Stimulated activated CD8-positive, alpha-beta memory T cell treated with anti-CD3 and anti-CD28 coated beads, Interleukin-4, amount 100 ng/mL, for 48 hours (primary cell): Measurements from ENCODE around the gene MBTD1.
"Not testable (repeated sequence)": the region's sequence is repeated elsewhere in the genome, so short reads cannot be mapped to it uniquely, and the experiment has no call there.

ENCODE experiments used
- DNase-seq: peaks from one replicate; pipeline ENCODE4 v3.0.0-alpha.2; 2020

The MBTD1 gene

DNA sequence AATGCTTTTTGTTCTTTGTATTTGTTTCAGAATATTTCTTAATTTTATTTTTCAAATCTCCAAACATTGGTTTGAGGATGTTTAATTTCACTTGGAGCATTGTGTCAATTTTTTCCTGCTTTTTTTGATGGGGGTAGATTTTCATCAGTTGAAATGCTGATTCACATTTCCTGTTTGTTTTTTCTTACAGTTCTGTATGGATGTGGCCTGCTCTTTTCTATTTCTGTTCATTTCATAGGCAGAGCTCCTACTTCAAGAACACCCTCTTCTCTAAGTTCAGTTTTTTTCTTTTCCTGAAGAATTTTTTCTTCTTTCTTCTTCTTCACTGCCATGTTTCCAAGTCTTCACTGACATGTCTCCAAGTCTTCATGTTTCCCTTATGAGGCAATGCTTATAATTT is 8.8 kb downstream of the MBTD1 start:
- no peak for DNase-seq

DNA sequence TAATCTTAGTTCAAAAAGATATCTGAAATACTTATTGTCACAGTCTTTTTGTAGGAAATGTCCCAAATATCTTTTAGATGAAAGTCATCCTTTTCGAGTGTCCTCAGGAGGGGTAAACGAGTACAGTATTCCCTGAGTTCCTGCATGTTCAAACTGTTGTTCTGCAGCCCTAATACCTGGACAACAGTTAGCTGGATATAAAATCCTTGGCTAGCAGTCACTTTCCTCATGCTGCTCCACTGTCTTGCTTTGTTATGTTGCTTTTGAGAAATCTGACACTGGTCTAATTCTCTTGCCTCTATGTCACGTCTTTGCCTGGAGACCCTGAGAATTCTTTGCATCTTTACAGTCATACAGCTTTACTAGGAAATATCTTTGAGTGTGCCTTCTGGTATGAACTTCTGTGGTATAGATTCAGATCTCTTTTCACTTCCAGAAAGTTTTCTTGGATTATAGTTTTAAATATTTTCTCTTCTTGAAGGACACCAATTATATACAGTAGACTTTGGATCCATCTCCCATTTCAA is 9.5 kb downstream of the MBTD1 start:
- no peak for DNase-seq

DNA sequence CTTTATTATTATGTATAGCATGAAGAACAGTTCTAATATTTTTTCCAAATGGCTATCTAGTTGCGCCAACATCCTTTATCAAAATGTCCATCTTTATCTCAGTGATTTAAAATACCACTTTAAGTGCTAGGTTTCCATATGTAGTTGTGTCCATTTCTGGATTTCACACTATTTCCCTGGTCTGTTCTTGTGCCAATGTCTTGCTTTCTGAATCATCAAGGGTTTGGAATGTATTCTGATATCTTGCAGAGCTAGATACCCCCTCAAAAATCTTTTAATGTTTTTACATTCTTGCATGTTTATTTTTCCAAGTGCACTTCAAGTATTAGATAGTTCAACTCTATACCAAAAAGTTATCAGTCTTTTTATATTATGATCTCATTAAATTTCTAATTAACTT is 14.3 kb downstream of the MBTD1 start:
- no peak for DNase-seq

DNA sequence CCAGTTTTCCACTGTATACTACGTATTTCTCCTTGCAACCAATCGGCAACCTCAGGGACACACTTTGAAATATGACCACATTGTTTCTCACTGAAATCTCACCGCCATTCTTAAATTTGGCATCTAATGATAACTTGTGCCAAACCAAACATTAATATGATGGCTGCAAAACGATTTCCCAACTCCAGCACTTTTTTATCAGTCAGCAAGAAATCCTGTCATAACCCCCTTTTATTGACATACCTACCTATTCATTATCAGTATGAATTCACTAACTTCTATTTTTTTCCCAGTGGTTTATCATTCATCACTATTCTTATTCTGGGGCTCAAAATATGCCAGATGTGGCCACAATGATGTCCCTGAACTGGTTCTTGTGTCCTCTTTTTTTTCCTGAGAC is 15.8 kb downstream of the MBTD1 start:
- DNase-seq, result no peak

DNA sequence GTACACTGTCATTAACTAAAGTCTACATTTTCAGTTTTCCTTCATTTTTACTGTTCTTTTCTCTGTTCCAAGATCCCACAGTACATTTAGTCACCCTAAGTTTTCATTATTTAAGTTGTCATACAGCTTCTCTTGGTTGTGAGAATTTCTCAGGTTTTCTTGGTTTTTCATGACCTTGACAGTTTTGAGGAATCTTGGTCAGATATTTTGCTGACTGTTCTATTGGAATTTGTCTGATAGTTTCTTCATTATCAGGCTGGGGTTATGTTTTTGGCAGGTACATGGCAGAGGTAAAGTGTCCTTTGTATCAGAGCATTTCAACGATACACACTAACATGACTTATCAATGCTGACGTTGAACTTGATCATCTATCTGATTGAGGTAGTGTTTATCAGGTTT is 19.6 kb downstream of the MBTD1 start:
- no peak for DNase-seq

DNA sequence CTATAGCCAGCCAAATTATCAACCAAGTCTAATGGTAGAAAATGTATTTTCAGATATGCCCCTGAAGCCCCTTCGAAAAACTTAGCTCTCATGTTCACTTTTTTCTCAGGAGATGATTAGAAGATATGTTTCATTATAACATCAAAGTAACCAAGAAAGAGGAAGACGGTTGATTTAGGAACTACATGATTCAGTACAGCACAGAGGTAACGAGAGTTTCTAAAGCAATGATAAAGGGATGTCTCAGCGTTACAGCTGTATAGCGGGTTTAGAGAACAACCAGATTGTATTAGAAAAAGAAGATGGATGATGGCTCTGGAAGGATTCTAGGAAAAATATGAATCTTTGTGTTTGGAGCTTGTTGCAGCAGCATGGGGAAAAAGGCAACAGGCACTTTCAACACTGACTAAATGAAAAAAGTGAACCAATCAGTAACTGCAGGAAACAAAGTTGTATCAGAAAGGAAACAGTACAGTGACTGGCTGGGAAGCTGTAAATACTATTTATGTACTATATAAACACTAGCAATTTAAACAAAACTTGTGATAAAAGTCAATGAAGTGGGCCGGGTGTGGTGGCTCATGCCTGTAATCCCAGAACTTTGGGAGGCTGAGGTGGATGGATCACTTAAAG is 21.5 kb downstream of the MBTD1 start:
- DNase-seq, result no peak

DNA sequence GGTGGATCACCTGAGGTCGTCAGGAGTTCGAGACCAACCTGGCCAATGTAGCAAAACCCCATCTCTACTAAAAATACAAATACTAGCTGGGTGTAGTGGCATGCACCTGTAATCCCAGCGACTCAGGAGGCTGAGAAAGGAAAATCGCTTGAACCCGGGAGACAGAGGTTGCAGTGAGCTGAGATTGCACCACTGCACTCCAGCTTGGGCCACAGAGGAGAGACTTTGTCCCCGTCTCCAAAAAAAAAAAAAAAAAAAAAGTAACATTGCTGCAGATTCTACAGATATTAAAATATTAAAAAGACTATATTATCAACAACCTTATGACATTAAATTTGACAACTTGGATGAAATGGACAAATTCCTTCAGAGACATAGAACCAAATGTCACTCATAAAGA is 25.7 kb downstream of the MBTD1 start:
- DNase-seq, result no peak

DNA sequence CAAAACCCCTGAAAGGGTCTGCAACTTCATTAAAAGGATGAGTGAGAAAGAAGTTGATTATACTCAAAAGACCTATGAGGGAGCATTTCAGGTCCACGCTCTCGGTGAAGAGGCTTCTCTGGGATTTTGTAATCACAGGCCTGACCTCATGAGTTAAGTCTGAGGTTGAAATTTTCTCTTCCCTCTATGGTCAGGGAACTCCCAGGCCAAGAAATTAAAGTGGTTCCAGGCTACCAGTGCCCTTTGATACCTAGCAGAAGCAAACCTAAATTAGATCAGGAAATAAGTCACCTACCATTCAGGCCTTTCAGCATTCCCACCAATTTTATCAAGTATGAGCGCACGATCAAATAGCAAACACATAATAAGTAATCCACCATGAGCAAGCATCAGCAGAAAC is 27.9 kb downstream of the MBTD1 start:
- no peak for DNase-seq

DNA sequence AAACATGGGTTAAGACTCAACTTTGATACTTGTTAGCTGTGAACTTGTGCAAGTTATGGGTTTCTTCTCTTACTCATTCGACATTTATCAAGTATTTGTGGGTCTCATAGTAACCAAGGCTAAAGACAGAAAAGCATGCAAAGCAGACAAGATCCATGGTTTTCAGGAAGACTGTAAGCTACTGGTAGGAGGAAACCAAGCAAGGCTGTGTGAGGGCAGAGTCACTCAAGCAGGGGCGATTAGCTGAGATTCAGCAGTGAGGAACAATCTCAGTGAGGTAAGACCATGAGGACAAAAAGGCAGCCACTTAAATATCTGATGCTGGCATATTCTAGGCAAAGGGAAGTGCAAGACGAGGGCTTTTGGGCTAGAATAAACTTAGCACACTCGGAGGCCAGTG is 29.5 kb downstream of the MBTD1 start:
- no peak for DNase-seq

DNA sequence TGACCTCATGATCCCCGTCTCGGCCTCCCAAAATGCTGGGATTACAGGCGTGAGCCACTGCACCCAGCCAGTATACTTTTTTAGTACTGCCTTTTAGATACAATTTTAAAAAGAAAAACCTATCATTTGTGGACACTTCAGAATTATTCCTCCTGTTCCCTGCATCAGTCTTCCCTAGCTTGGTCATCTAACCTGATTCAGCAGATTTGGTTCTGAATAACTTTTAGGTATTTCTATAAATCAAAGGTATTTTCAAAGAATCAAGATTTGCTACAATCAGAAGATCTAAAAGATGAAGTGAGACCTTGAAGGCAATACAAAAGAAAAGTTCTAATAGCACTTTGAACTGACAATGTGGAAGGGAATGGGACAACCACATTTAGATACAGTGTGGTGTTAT is 30.0 kb downstream of the MBTD1 start:
- no peak for DNase-seq

DNA sequence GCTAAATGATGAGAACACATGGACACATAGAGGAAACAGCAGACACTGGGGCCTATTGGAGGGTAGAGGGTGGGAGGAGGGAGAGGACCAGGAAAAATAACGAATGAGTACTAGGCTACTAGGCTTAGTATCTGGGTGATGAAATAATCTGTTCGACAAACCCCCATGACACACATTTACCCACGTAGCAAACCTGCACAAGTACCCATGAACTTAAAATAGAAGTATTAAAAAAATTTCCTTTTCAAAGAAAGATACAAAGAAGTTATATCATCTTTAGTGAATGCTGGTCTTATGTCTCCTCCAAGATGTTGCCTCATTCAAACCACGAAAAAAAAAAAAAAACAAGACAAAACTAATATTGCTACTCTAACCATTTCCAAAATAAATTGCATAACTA is 31.7 kb downstream of the MBTD1 start:
- no peak for DNase-seq

DNA sequence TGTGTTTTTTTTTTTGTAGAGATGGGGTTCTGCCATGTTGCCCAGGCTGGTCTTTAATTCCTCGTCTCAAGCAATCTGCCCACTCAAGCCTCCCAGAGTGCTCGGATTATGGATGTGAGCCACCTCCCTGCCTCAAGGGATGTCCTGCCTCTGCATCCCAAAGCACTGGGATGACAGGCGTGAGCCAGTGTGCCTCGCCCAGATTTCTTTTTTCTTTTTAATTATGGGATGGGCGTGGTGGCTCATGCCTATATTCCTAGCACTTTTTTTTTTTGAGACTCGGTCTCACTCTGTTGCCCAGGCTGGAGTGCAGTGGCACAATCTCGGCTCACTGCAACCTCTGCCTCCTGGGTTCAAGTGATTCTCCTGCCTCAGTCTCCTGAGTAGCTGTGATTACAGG is 34.3 kb downstream of the MBTD1 start:
- not testable (repeated sequence) for DNase-seq

DNA sequence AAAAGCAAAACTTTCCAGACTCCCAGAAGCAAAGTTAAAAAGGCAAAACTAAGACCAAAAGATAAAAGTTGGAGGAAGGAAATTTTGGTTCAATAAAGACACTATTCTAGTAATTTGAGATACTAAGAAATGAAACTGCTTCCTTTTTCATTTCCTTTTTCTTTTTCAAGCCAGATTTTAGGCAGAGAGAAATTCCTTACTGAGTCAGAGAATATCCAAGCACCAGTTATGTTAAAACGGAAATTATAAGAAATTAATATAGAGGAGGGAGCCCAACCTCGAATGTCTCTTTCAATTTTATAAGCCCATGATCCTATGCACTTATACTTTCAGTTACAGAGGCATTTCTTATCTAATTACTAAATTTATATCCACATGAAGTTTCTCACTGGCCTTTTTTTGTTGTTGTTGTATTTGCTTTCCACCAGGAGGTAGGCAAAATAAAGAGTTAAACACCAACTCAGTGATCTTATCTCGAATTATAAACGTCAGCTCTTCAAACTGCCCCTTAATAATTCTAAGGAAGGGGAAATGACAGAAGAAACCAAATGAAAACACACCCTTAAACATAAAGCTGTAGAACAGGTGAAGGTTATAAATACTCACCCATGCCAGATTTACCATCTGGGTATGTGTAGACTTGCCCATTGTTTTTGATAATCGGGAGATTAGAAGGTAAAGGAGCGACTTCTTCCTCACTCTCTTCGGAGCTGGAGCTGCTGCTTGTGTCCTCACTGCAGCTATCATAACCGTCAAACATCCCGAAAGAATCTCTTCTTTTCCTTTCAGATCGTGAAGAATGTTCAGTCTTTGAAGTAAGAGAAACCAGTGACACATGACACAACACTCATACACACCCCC is 35.2 kb downstream of the MBTD1 start:
- DNase-seq, result no peak

DNA sequence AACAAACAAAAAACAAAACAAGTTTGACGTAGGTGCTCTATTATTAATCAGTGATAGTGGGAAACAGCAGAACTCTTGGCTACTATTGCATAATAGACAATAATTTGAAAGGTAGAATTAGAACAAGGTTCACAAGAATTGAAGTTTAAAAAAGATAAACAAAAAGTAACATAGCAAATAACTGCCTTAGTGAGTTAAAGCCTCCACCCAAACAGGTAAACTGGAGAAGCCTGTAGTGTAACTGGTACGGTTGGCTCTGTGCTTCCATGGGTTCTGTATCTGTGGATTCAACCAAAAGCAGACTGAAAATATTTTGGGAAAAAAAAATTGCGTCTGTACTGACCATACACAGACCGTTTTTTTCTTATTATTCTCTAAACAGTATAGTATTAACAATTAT is 38.5 kb downstream of the MBTD1 start:
- DNase-seq, result no peak

DNA sequence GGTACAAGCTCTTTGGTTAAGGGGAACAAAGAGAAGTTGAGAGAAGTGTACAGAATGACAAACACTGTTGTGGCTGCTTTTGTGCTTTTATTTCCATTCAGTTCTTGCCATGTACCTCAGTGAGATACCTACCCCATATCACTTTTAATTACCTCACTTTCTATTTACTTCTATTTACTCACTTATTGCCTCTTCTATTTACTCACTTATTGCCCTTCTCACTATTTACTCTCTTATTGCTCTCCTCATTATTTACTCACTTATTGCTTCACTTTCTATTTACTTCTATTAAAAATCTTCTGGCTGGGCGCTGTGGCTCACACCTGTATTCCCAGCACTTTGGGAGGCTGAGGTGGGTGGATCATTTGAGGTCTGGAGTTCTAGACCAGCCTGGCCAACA is 41.9 kb downstream of the MBTD1 start:
- DNase-seq, result no peak

DNA sequence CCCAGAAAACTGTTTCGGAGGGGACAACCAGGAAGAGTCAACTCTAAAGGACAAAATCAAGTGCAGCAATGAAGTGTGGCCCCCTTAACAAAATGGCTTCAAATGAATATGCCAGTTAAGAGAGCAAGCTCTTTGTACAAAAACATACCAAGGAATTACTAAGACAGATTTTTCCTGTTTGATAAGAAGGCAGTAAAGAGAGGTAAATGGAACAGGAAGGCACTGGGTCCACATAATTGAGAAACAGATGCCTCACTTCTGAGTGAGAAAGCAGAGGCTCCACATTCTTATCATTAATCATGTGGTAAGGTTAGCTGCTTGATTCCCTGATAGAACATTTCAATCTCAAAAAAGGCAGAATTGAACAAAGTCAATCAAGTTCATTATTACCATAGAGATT is 44.9 kb downstream of the MBTD1 start:
- DNase-seq, result no peak

DNA sequence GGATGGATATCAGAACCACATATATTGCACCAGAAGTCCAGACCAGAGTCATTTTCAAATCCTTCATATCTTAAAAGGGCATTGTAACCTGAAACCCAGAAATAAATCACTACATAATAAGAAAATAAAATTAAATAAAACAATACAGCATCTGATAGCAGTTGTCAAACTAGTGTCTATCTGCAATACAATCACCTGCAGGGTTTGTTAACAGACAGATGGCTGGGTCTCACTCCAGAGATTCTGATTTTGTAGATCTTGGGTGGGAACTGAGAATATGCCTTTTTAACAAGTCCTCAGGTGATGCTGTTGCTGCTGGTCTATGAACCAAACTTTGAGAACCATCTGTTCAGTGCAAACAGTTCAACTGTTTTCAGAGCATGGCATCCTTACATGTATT is 56.0 kb downstream of the MBTD1 start:
- no peak for DNase-seq

DNA sequence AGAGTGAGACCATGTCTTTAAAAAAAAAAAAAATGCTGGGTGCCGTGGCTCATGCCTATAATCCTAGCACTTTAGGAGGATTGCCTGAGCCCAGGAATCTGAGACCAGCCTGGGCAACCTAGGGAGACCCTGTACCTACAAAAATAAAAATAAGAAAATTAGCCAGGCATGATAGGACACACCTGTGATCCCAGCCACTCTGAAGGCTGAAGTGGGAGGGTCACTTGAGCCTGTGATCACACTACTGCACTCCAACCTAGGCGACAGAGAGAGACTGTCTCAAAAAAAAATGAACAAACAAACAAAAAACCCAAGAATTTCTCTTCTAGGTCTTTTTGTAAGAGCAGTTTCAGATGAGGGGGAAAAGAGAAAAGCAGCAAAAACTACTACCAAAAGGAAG is 59.0 kb downstream of the MBTD1 start:
- DNase-seq, result no peak

DNA sequence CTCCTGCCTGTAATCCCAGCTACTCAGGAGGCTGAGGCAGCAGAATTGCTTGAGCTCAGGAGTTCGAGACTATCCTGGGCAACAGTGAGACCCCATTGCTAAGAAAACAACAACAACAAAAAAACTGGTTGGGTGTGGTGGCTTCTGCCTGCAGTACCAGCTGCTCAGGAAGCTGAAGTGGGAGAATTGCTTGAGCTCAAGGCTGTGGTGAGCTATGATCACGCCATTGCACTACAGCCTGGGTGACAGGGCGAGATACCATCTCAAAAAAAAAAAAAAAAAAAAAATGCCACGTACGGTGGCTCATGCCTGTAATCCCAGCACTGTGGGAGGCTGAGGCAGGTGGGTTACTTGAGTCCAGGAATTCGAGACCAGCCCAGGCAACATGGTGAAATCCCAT is 59.6 kb downstream of the MBTD1 start:
- DNase-seq, result no peak

DNA sequence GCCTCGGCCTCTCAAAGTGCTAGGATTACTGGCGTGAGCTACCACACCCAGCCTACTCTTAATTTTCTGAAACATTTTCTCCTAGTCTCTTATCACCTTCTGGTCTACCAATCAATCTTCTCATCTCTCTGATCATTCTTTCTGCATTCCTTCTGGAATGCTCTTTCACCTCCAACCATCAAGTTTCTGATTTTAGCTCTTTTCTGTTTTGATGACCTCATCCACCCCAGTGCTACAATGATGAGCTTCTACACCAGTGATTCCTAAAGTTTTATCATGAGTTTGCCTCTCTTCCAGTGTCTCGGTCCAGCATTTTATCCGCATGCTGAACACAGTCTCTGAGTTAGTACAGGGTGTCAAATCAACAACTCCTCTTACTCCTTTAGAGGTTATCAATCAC is 62.1 kb downstream of the MBTD1 start:
- no peak for DNase-seq

DNA sequence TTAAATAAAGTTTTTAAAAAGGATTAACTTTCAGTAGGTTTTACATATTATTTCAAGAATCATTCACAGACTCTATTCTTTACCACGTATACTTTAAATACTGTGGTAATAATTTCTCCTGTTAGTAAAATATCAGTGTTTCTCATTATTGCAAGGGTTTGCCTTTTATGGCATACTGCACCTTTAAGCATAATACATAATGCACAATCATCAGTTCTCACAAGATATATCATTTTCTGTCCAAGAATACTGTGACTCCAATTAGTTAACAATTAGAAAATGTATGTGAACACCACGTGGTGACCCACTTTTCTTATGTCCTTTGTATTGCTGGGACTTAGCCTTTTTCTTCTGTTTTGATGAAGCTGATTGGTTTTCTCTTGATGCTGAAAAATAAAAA is 68.0 kb downstream of the MBTD1 start:
- no peak for DNase-seq

DNA sequence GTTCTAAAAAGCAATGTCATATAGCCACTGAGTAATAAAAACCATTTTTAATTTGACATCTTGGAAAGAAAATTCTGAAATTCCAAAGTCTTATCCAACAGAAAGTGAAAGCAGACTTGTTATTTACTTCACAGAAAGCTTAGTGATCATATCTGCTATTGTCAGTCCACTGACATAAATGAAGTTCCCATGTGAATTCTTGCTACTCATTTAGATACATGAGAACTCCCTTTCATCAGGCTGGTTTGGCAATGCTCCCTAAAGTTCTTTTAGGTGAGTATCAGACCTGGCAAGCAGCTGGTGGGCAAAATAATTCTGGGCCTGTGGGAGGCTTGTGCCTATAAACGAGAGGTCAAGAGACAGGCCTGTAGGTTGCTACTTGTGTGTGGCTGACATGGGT is 70.2 kb downstream of the MBTD1 start:
- no peak for DNase-seq

DNA sequence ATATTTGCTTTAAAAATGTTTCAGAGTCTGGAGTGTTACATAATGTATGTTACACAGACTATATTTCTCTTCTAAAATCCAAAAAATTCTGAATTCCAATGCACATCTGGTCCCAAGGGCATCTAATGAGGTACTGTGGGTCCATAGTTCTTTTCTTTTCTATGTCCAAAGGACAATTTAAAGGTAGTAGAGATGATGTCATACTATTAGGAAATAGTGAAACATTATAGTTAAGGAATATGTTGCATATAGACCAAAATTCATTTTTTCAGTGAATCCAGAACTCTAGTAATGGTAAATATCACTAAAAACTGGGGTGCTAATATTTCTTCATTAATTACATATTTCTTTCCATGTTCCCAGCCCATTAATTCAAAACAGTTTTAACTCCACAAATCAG is 70.7 kb downstream of the MBTD1 start:
- no peak for DNase-seq

DNA sequence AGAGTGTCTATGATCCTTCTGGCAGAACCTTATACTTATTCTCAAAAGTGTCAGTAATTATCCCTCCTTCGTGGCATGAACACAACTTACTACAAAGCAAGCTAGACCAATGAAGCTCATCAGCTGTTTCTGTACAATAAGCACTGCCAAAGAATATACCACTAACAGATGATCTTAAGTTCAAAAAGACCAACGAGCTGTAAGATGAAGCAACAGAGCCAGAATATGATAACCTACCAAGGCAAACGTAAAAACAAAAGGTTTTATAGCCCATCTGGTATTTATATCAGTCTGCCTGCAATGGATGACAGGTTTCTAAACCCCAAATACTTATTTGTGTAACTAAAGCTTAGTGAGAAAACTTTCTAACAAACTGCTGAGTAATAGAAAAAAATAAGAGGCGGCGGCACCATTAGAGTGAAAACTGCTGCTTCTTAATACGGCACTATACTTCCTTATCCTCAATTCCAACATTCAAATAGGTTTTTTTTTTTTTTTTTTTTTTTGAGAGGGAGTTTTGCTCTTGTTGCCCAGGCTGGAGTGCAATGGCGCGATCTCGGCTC is 71.5 kb downstream of the MBTD1 start:
- DNase-seq, result no peak
